Measurements from ENCODE around the gene ATP8A2. TPM values are rescaled to one million over a fixed set of nuclear protein-coding genes. Genes with fewer than 3 reads are reported as not detected.

ATP8A2 gene
- total RNA-seq, 2 experiments from 2014 or later: not detected

- H3K79me2 ChIP-seq (ENCODE audit: insufficient read depth, low read depth, low read length): no peaks in the 10 kb centered on the region
- H3K9me3 ChIP-seq (ENCODE audit: low read length): no peaks in the 10 kb centered on the region
- intact Hi-C loops (cut with micrococcal nuclease; ENCODE audit: unreplicated experiment): no loop called here
- POLR2A ChIA-PET: interaction anchor here (1.1 kb wide), 1 partner anchor 11 kb away, joined by 3 read pairs; no protein-coding TSS in a partner anchor
- no peak overlapping the region for H3K27ac ChIP-seq (ENCODE audit: low read depth, low read length, poor library complexity, severe bottlenecking)
- no peak overlapping the region for H3K4me2 ChIP-seq (ENCODE audit: low read length)
- CTCF ChIA-PET (ENCODE audit: unreplicated experiment): no interaction called here
- no peak overlapping the region for H2AFZ ChIP-seq (ENCODE audit: low read length)
- peaks cover 12% of the 10 kb centered on the region for H3K4me1 ChIP-seq (ENCODE audit: insufficient read depth, low read length, poor library complexity, severe bottlenecking)
- TF ChIP-seq CTCF (conservative IDR thresholded peaks at IDR 0.05; ENCODE audit: low read length) (no peak), EZH2phosphoT487 (IDR thresholded peaks at IDR 0.05; ENCODE audit: borderline replicate concordance, low read depth, low read length) (no peak)
- no peaks in the 10 kb centered on the region for H3K36me3 ChIP-seq (ENCODE audit: insufficient read depth, low read length)
- H4K20me1 ChIP-seq (ENCODE audit: insufficient read depth, low read length): no peaks in the 10 kb centered on the region
- DNase-seq (ENCODE audit: low spot score): no peak
- no peak overlapping the region for H3K4me3 ChIP-seq (ENCODE audit: low read depth, low read length, poor library complexity, severe bottlenecking)
- no TSS peak for BruUV-seq (replicated peaks)
- no peaks in the 10 kb centered on the region for H3K9me2 ChIP-seq (ENCODE audit: insufficient read depth, low read length)
These were observed 361.3 kb downstream of the ATP8A2 start for GRCh38 chr13:25733001-25733491.

- intact Hi-C loops (cut with micrococcal nuclease; ENCODE audit: unreplicated experiment): no loop called here
- POLR2A ChIA-PET: interaction anchor here (0.7 kb wide), 1 partner anchor 77 kb away, joined by 3 read pairs; no protein-coding TSS in a partner anchor
- Histone ChIP-seq H3K79me2 (ENCODE audit: insufficient read depth, low read depth, low read length) (no peaks in the 10 kb centered on the region), H3K9me3 (ENCODE audit: low read length) (no peaks in the 10 kb centered on the region), H2AFZ (ENCODE audit: low read length) (no peak overlapping the region), H3K4me1 (ENCODE audit: insufficient read depth, low read length, poor library complexity, severe bottlenecking) (peaks cover 20% of the 10 kb centered on the region), H4K20me1 (ENCODE audit: insufficient read depth, low read length) (no peaks in the 10 kb centered on the region), H3K27ac (ENCODE audit: low read depth, low read length, poor library complexity, severe bottlenecking) (no peak overlapping the region), H3K36me3 (ENCODE audit: insufficient read depth, low read length) (no peaks in the 10 kb centered on the region), H3K4me3 (ENCODE audit: low read depth, low read length, poor library complexity, severe bottlenecking) (no peak overlapping the region), H3K4me2 (ENCODE audit: low read length) (no peak overlapping the region), H3K9me2 (ENCODE audit: insufficient read depth, low read length) (no peaks in the 10 kb centered on the region)
- CTCF ChIA-PET (ENCODE audit: unreplicated experiment): no interaction called here
- DNase-seq (ENCODE audit: low spot score): no peak
- TF ChIP-seq CTCF (conservative IDR thresholded peaks at IDR 0.05; ENCODE audit: low read length) (no peak), EZH2phosphoT487 (IDR thresholded peaks at IDR 0.05; ENCODE audit: borderline replicate concordance, low read depth, low read length) (no peak)
- no TSS peak for BruUV-seq (replicated peaks)
These were observed 362.1 kb downstream of the ATP8A2 start for GRCh38 chr13:25733696-25734435.

All from OCI-LY7 (cell line).